NCI-H2171 treated with DMSO at 0.1 percent for 48 hours (cell line): ENCODE results near the gene TRIM10.
"Not testable (repeated sequence)": the region's sequence is repeated elsewhere in the genome, so short reads cannot be mapped to it uniquely, and the experiment has no call there.

Source experiments
- DNase-seq: peaks from one replicate; lab custom pipeline; 2025; lab: John Stamatoyannopoulos, UW

The TRIM10 gene

DNA sequence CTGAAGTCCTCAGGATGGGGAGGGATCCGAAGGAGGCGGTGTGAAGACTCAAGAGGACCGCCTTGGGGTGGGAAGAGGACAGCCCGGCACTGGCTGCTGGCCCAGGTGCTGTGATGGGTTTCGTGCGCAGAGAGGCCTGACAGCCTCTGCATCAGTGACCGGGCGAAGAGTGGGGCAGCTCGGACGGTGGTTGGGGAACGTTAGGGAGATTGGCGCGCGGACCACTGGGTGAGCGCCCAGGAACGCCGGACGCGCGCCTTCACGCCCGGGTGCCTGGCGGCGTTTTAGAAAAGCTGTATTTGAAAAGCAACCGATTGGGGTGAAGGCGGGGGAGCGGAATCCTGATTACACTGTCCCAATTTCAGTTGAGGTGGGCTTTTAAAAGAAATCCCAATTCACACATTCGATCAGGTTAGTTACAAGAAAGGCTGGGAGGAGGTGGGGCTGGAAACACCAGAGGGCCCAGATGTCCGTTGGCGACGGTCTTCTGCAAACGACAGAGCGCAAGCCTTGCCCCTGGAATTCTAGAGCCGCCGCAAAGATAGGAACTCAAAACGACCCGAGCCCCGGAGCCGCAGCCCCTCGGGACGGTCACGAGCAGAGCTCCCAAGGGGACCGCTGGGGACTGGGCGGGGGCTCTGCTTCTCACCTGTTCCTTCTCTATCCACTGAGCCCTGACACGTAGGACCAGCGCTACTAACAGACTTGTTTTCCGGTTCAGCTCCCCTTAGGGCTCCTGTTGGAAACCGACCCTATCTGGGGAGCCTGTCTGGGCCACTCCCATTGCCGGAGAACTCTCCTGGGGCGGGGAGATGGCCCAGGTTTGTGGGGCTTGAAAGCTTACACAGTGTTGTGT, 33.5 kb downstream of the TRIM10 start:
- DNase-seq, result no peak

DNA sequence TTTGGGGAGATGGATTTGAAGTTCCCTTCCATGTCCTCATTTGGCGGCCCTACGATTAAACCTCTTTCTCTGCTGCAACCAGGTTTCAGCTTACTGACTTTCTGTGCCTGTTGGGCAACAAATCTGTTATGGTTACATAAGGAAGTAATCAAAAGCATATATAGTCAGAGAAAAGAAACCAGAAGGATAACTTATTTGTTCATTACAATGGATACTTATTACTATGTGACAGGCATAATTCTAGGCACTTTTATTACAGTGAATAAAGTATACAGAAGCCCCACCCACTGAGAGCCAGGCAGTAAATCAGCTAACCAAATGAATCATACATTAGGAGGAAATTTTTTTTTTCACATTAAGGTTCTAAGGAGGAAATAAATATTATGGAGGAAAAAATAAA, 38.5 kb downstream of the TRIM10 start:
- no peak for DNase-seq

DNA sequence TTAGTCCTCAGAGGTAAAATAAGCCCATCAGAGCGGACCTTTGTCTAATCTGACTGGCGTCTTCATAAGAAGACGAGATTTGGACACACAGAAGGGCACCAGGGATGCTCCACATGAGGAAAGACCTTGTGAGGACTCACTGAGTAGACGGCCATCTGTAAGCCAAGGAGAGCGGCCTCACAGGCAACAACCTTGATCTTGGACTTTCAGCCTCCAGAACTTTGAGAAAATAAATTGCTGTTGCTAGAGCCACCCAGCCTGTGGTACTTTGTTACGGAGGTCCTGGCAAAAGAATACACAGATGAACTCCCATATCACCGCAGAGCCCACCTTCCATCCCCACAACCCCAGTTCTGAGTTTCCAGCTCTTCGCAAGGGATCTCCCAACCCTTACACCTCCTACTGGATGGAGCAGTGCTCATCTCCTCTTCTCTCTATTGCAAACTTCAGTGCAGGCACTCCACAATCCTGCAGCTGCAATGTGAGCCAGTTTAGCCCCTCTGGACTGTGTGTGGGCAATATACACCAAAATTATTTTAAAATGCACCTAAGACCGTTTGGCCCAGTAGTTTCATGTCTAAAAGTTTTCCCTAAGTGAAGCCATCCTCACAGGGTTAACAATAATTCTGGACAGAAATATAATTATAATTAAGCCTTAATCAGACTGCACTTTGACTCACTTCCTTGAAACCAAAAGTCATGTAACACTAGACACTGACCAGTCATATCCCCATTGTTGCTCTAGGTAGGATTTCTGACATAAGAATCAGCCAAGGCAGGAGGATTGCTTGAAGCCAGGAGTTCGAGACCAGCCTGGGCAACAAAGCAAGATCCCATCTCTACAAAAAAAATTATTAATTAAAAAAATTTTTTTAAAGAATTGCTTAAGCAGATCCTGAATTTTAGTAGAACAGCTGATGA, 39.3 kb downstream of the TRIM10 start:
- no peak for DNase-seq

DNA sequence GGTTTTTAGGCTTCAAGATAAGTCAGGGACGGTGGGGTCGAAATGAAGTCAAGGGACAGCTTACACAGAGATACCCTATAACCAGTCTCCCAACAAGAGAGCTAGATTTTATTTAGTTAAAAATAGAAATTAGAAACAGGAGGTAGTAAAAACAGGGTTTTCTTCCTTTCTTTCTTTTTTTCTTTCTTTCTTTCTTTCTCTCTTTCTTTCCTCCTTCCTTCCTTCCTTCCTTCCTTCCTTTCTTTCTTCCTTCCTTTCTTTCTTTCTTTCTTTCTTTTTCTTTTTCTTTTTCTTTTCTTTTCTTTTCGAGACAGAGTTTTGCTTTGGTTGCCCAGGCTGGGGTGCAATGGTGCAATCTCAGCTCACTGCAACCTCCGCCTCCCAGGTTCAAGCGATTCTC, 42.3 kb downstream of the TRIM10 start:
- DNase-seq, result not testable (repeated sequence)

GRCh38 chr6:30116724-30117123, 44.3 kb downstream of the TRIM10 start:
- no peak for DNase-seq

DNA sequence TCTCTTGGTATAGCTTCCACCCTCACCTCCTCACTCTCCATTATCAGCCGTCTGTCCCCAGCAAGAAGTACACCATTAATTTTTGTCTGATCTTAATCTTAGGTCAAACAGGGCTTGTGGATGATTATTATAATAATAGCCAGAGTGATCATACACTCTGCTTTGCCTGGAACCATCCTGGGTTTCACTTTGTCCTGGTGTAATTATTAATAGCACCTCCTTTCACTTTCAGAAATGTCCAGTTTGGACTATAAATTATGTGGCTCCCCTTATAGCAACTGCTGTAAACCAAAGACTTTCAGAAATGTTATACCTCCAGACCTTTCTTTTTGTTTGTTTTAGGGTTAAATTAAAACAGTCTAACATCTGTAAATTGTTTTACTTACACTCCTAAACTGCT, 47.2 kb downstream of the TRIM10 start:
- DNase-seq, result no peak

DNA sequence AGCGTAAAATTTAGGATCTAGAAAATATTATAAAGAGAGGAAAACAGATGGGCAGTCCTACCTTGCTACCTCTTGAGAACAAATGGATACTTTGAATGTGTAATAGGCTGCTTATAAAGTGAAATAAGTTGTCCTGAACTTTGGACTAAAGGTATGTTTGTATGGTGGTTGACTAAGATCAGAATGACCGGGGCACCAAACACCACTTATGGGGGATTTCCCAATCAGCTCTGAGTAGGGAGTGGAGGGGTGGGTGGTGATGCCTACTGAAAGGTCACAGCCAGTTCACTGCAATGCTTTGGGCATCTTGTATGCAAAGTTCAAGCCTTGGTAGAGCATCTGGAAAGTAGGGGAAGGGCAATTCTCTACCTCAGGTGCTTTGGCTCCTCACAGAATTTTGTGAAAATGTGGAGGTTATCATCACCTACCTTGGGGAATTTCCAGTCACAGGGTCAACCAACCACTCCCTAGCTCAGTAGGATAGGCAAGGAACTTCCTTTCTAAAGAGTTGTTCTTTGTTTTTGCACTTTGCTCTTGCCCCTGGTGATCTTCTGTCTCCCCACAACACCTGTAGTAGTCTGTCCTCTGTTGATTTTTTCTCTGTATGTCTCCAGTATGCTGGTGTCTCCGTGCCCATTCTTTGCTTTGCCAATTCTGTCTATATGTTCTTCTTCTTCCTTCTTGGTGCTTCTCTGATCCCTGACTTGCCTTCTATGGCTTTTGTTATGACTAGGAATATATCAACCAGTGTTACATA, 47.8 kb downstream of the TRIM10 start, which contains the start of gene TRIM31:
TSS of gene TRIM31 (minus strand) at position 88 of the 757 bp plus-strand sequence. CDS start 285 bp downstream, outside the sequence.
- DNase-seq, result no peak

DNA sequence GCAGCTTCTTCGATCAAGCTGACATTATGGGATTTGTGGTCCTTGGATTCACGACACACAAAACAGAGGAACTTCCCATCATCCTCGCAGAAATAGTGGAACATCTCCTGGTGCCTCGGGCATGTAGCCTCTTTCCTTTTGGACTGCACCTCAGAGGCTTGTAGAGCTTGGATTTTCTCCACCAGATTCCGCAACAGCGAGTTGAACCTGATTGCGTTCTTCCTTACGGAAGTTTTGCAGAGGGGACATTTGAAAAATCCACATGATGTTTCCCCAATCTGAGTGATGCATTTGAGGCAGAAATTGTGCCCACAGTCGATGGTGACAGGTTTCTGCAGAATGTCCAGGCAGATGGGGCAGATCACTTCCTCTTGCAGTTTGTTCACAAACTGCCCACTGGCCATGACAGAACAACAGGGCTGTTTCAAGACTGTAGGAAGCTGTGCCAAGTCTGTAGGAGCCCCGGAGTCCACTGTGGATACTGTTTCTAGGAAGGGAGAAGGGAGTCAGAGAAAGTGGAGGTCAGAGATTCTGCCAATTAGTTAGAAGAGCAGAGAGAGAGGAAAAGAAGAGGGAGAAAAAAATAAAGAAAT, 48.5 kb downstream of the TRIM10 start:
- no peak for DNase-seq

DNA sequence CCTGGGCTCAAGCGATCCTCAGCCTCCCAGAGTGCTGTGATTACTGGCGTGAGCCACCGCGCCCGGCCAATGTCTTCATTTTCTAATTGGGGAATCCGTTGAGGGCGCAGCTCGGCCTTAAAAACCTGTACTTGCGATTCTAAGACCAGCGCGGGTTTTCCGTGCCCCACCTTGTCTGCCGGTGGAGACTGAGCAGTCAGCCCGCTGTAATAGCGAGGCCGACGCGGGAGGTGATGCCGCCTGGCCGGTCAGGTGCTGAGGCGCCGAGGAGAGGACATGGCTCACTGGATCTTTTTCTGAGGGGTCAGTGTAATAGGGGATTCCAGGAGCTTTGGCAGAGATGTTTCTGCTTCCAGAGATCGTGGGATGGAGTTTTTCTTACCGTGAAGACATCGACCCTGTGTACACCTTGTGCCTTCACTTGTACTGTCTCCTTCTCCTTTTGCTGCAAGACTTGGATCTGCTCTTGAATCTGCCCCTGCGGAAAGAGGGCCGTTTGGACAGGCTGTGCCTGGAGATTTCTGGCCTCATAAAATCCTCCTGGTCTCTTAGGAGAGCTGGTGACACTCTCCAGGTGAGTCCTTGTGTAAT, 49.6 kb downstream of the TRIM10 start:
- DNase-seq, result no peak

GRCh38 chr6:30104661-30105060, 56.4 kb downstream of the TRIM10 start:
- no peak for DNase-seq

DNA sequence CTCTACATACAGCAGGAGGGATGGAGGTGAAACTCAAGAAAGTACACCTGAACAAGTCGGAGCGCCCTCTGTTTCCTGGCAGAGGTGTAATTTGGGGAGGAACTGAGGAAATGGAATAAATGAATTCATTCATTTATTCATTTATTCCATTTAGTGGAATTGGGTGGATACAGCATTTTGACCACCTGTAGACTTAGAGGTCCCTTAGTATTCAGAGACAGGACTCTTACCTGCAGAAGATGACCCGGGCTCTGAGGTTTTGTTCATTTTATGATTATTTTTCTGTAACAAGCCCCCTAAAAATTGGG, 57.2 kb downstream of the TRIM10 start:
- no peak for DNase-seq

GRCh38 chr6:30102970-30103871, 57.8 kb downstream of the TRIM10 start:
- peak; percentile 71 for DNase-seq

- no peak for DNase-seq
These were observed 58.5 kb downstream of the TRIM10 start for GRCh38 chr6:30102414-30102969.
